HG03439 (cell line): ENCODE data around the gene CERK.

Experiments
- ATAC-seq: cut with Tn5 transposase; IDR thresholded peaks from one replicate; pipeline ENCODE4 v1.9.1; 2021; ENCODE audit warnings: mild to moderate bottlenecking, moderate library complexity; ENCODE audit not compliant: unreplicated experiment

The CERK gene

DNA sequence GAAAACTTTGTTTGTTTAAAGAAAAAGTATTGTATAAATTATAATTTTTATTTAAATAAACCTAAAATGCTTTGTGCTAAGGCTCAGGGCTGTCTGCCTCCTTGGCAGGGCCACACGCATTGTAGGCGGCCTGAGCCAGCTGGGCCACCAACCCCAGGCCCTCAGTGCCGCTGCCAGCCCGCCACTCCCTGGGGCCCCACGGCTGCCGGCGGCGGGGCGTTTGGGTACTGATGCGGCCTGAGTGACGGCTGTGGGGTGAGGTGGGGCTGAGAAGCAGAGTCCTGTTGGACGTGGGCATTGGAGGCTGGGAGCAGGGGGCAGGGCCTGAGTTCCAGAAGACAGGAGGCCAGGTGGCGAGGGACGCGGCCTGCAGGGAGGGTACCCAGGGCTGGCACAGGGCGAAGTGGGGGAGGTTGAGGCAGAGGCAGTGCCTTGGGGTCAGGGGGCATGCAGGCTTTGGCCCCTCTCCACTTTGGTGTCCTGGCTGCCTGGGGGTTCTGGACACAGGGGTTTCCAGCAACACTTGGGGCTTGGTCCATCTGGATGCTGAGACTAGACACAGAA lies 58.3 kb downstream of the CERK start:
- ATAC-seq, result no peak

DNA sequence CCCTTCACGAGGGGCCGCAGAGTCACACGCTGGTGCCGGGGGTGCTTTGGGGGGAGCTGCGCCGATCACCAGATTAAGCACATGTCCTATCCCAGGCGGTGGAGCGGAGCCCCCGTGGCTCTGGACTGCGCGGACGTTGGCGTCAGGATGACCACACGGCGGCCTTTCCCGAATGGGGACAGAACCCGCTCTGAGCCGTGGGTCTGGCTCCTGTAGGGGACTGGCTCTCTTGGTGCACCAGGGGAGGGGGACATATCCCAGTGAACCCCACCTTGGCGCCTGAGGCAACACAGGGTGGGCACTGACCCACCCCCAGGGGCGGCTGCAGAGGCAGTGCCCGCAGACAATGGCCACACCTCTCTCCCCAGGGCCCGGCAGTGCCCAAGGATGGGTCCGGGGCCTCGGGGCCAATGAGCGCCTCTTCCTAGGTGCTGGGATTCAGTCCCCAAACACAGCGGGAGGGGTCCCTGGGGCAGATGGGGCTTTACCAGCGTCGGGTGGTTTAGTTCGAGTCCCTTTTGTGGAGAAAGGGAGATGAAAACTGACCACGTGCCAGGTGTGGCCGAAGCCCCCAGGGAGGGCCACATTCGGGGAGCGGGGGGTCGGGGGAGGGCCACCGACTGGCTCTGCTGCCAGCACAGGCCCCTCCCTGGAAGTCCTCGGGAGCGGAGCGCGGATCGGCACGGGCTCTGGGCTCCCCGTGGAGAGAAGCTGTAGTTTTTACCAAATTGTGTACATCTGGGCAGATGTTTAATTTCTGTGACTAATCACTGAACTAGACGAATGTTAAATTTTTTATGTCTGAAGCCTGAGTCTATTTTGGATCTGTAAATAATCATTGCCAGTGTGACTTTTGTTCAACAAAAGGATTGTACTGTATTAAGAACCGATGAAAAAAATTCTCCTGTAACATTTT lies 59.0 kb downstream of the CERK start:
- ATAC-seq, result no peak

DNA sequence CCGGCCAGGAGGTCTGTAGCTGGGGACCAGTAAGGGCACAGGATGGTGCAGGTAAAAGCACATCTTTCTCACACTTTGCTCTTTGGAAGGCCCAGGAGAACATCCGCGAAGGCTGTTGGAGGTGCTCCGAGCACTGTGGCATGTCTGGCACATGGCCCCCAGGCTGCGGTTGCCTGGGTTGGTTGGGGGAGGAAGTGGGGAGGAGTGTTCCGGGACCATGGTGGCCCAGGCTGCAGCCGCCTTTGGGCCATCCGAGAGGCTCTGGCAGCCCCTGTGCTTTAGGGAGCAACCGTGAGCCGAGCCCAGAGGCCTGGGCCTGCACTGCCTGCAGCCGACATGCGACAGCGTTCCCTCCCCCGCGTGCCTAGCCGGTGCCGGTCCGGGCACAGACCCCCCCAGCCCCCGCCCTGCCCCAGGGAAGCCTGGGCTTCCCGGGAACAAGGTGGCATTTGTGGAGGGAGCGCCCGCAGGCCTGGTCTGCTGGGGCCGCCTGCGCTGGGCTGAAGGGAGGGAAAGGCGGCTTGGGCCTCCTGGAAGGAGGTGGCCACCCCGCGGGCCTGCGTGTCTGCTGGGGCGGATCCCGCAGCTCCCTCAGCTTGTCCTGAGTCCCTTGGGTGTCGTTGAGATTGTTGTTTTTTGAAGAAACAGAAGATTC lies 59.9 kb downstream of the CERK start:
- no peak for ATAC-seq

DNA sequence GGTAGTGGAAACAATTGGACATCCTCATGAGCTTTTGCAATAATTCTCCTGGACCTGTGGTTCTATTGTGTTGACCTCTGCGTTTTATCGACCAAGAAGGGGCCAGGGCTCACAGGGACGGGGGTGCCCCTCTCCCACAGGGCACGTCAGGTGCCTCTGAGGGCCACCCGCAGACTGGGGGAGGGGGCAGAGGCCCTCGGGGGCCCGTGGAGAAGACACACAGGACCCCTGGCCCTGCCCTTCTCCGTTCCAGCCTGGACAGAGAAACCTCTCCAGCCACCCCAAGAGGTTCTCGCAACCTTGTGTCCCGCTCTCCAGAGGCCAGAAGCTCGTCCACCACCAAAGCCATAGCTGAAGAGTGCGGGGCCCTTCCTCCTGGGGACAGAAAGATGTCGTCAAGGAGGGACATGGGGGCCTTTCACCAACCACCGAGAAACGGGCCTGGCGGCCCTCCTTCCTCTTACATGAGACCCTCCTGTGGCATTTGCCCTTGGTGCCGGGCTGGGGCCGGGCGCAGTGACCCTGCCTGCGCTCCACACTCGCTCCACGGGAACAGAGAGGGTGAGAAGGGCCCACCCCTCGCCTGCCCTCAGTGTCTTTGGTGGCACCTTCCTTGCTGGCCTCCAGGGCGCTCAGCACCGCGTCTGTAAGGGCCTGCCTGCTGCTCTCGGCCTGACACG lies 60.6 kb downstream of the CERK start:
- ATAC-seq, result no peak

DNA sequence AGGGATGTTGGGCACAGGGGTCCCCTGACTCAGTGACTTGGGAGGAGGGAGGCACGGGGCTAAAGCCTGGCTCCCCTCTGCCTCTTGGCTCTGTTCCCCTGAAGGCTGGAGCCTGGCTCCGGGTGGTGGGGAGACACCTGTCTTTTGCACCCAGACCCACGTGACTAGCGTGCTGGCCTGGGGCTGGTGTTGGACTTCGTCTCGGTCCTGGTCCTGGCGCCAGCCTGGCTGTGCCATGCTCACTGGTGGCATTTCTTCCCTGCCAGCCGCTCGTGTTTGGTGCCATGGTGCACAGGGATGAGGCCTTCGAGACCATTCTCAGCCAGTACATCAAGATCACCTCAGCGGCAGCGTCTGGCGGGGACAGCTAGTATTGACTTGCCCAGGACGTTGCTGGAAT lies 61.2 kb downstream of the CERK start:
- no peak for ATAC-seq

DNA sequence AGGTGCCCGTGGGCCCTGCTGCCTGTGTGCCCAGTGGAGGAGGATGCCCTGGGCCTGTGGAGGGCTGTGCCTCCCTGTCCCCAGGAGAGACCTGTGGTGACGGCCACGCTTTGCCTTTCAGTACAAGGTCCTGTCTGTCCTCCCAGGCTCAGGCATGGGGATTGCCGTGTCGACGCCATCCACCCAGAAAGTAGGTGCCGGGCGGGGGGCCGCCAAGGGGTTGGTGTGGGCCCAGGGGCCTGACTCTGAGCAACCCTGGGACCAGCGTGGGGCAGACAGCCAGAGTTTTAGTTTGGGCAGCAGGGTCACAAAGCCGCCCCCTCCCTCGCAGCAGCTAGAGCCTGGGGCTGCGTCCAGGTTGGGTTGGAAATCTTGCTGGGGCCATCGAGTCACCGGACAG lies 61.6 kb downstream of the CERK start:
- ATAC-seq, result no peak

DNA sequence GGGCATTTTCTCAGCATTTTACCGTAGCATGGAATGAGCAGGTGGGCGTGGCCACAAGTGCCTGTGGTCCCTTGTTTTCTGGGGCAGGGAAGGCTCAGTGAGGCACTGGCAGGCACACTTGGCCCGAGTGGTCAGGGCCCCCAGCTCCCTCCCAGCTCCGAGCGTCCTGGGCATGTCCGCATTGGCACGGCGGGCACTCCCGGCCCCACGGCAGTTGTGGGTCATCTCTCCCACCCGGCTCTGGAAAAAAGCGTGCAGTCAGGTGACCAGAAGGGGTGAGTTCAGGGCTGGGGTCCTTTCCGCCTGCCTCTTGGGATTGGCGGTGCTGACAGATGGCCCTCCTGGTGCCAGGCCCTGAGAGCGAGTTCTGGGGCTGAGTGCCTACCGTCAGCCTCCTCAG lies 62.1 kb downstream of the CERK start:
- ATAC-seq, result no peak

DNA sequence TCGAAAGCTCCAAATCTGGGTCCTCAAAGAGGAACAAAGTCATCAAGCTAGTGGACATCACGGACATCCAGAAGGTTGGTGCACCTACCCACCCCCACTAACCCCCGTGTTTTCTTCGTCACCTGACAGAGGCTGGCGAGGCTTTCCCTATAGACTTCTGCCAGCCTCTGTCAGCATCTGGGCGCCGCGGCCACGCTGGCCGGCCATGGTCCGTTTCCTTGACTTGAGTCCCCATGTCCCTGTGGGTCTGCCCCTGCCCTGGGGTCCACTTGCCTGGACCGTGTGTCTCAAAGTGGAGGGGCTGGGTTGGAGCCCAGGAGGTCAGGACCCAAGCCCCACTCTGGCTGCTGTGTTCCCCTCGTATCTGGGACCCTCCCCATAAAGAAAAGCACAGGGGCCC lies 62.6 kb downstream of the CERK start:
- no peak for ATAC-seq

DNA sequence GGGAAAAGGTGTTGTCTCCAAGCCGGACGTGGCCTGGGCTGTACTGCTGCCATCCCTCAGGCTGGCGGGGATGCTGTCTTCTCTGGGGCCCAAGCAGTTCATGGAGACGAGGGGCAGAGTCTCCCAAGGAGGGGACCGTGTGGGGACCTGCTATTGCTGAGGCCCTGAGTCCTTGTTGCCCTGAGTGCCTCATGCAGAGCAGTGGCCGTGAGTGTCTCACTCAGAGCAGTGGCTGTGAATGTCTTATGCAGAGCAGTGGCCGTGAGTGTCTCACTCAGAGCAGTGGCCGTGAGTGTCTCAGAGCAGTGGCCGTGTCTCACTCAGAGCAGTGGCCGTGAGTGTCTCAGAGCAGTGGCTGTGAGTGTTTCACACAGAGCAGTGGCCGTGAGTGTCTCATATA lies 63.1 kb downstream of the CERK start:
- ATAC-seq, result no peak

DNA sequence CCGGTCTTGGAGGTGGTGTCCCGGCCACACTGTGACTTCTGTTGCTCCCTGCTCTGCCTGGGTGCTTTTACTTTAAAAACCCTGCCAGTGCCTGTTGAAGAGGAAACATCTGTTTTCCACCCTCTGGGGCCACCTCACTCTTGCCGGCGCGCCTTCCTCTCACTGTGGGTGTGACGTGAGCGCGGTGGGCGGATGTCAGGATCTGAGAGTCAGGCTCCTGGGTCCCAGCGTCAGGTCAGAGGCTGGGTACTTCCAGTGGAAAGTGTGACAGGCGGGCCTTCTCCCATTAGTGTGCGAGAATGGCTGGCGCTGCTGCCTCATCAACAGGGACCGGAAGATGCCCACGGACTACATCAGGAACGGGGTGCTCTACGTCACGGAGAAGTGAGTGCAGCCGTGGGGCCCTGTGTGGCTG lies 63.7 kb downstream of the CERK start:
- no peak for ATAC-seq

DNA sequence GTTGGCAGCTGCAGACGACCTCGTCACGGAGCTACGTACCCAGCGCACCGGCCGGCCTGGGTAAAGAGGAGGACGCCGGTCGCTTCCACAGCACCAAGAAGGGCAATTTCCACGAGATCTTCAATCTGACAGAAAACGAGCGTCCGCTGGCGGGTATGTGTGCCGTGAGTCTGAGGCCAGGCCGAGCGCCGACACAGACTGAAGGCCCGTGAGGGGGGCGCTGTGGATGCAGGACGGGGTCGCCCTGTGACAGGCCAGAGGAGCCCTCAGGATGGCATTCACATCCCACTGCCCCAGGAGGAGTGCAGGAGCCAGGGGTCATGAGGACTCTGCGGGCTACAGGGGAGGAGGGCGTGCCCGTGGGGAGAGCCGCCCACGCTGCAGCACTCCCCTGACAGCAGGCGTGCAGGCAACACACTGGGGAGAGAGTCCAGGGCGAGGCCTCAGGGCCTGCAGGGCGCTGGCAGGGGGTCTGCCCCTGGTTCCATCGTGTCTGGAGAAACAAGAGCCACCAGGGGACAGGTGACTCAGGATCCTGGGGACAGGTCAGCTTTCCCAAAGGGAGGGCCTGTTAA lies 64.3 kb downstream of the CERK start:
- no peak for ATAC-seq

DNA sequence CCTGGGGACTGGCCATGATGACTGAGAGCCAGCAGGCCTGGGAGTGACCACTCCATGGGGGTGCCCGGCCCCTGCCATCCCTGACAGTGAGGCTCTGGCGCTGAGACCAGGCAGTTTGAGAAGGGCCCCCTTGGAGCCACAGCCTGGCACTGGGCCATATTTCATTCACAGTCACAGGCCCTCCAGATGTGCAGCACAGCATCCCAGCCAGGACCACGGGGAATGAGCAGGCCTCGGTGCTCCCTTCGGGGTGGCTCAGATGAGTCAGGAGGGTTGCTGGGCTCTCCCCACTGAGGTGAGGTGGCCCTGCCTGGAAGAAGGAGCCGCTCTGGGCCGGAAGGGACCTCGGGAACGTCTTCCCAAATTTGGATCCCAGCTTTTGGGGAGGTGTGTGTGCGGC lies 64.8 kb downstream of the CERK start:
- ATAC-seq, result no peak

DNA sequence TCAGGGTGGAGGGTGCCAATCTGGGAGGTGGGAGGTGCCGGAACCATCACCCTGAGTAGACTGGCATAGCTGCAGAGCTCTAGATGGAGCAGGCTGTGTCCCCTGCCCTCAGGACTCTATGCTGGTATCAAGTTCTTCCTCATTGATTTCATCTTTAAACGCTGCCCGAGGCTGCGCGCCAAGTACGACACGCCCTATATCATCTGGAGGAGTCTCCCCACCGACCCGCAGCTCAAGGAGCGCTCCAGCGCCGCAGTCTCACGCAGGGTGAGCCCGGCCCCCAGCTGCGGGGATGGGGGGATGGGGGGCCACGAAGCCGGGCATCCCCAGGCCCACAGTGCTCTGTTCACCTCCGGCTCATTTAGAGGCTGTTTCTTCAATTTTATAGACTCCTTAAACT lies 65.3 kb downstream of the CERK start:
- no peak for ATAC-seq

DNA sequence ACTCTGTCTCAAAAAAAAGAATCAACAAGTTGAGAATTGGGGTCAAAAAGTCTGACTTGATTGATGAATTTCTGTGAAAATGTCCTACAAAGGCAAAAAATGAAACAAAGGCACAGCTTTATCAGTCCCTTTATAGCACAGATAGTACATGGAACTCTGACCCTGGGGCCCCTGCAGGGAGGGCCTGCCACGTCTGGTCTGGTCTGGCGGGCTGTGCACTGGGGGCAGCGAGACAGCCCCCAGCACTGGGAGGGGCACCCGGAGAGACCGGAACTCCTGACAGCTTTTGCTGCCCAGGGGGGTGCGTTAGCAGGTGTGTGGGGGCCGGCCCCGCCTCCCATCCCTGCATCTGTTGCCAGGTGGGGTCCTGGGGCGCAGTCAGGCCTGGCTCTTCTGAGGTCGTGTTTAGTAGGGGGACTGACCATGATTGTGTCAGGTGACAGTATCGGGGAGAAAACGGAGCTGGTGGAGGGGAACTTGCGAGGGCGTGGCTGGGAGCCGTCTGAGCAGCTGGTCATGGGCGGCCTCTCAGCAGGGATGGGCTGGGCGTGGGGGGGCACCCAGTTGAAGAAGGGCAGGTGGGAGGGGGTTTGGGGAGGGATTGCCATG lies 66.1 kb downstream of the CERK start:
- ATAC-seq, result no peak

DNA sequence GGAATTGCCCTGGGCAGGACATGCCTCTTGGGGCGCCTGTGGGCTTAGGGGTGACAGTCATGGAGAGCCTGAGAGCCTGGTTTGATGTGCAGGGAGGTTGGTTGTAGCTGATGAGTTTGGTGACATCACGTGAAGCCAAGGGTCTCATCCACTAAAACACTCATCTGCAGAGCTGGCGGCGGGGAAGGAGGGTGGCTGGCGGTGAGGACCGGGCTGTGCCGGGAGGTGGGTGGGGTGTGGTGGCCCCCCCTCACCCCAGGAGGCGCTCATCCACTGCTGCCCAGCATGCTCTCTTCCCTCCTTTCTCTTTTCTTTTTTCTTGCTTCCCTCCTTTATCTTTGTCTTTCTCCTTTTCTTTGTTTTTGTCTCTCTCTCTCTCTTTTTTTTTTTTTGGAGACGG lies 68.9 kb downstream of the CERK start:
- no peak for ATAC-seq

DNA sequence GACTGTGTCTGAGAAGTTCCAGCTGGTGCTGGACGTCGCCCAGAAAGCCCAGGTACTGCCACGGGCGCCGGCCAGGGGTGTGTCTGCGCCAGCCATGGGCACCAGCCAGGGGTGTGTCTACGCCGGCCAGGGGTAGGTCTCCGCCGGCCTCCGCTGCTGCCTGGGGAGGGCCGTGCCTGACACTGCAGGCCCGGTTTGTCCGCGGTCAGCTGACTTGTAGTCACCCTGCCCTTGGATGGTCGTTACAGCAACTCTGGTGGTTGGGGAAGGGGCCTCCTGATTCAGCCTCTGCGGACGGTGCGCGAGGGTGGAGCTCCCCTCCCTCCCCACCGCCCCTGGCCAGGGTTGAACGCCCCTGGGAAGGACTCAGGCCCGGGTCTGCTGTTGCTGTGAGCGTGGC lies 69.9 kb downstream of the CERK start:
- ATAC-seq, result no peak

DNA sequence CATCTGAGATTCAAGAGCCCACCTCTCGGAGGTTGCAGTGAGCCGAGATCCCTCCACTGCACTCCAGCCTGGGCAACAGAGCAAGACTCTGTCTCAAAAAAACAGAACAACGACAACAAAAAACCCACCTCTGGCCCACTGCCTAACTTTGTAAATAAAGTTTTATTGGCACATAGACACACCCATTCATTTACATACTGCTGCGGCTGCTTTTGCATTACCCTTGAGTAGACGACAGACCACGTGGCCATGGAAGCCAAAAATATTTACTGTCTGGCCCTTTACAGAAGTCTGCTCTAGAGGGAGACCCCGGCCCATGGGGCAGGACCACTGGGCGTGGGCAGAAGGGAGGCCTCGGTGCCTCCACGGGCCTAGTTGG lies 70.8 kb downstream of the CERK start:
- no peak for ATAC-seq

DNA sequence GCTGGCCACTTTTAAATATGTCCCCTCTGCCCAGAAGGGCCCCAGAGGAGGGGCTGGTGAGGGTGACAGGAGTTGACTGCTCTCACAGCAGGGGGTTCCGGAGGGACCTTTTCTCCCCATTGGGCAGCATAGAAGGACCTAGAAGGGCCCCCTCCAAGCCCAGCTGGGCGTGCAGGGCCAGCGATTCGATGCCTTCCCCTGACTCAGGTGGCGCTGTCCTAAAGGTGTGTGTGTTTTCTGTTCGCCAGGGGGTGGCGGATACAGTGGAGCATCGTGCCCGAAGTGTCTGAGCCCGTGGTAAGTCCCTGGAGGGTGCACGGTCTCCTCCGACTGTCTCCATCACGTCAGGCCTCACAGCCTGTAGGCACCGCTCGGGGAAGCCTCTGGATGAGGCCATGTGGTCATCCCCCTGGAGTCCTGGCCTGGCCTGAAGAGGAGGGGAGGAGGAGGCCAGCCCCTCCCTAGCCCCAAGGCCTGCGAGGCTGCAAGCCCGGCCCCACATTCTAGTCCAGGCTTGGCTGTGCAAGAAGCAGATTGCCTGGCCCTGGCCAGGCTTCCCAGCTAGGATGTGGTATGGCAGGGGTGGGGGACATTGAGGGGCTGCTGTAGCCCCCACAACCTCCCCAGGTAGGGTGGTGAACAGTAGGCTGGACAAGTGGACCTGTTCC lies 71.3 kb downstream of the CERK start:
- ATAC-seq, result no peak

DNA sequence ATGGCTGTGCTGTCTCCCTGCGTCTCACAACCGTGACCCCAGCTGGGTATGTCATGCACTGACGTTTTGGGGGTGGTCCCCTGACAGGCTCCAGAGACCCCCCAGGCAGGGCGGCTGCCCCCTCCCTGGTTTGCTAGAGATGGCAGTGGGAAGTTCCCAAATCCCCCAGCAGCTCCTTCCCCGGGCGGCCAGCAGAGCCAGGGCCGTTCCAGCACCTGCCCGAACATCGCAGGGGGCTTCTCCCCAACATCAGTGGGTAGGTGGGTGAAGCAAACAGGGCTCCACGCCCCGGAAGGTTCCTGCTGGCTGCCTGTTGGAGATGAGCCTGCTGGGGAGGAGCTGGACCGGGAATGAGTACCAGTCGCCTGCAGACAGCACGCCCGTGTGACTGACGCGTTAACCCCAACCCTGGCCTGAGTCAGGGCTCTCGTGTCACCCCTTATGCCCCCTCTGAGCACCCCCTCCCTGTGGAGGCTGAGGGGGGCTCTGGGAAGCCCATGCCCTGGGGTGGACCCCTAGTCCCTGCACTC lies 72.2 kb downstream of the CERK start:
- ATAC-seq, result no peak

DNA sequence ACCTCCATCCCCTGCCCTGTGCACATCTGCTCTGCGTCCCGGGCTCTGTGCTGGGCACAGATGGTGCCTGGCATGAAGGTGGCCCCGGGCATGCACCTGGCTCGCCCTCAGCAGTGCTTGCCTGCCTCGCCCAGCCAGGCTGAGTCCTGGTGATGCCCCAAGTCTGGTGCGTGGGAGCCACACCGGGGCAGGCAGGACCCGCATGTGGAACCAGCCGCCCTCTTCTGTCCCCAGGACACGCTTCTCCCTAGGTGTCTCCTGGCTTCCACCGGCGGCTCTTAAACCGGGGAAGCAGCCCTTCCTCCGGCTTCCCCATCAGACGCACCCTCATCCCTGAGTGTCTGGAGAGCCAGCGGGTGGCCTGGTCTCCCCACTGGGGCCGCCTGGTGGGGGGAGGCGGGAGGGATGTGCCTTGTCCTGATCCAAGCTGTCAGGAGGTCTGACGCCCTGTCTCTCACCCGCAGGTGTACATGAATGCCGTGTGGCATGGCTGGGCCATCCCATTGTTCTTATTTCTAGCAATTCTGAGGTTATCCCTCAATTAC lies 72.8 kb downstream of the CERK start:
- no peak for ATAC-seq
